Measurements from ENCODE around the gene FFAR1. TPM values are rescaled to one million over a fixed set of nuclear protein-coding genes. Genes with fewer than 3 reads are reported as not detected.
A peak's percentile ranks its signal among the peaks of the same experiment; 100 is the strongest.

Gene FFAR1
- total and polyA plus RNA-seq, 2 experiments from 2014 or later, result not detected

GRCh38 chr19:35336166-35336955, 11.3 kb upstream of the FFAR1 start:
- Mint-ChIP-seq H3K27ac (no peak overlapping the region; the same call in 1 of the 2 replicates), H3K4me1 (no peaks in the 10 kb centered on the region), H3K9me3 (no peaks in the 10 kb centered on the region), H3K36me3 (ENCODE audit: low read depth) (no peaks in the 10 kb centered on the region), H3K4me3 (no peak overlapping the region), H3K27me3 (ENCODE audit: insufficient read depth, low read depth, poor library complexity) (peaks cover 5% of the 10 kb centered on the region)
- Histone ChIP-seq H3K36me3 (ENCODE audit: insufficient read depth) (no peaks in the 10 kb centered on the region), H3K27ac (ENCODE audit: low read depth) (no peak overlapping the region), H3K4me1 (ENCODE audit: insufficient read depth) (no peaks in the 10 kb centered on the region), H3K27me3 (ENCODE audit: insufficient read depth) (no peaks in the 10 kb centered on the region), H3K4me3 (no peak overlapping the region), H4K20me1 (replicated peaks; ENCODE audit: insufficient read depth) (no peaks in the 10 kb centered on the region), H3K9me2 (ENCODE audit: insufficient read depth) (no peaks in the 10 kb centered on the region), H3K79me2 (replicated peaks; ENCODE audit: insufficient read depth) (no peaks in the 10 kb centered on the region), H2AFZ (no peak overlapping the region), H3K4me2 (no peak overlapping the region), H3F3A (replicated peaks; ENCODE audit: low read depth) (no peaks in the 10 kb centered on the region)
- ATAC-seq (no peak), DNase-seq (ENCODE audit: low spot score) (no peak)
- no peak for TF ChIP-seq ZNF331 (CRISPR knock-in tag; IDR thresholded peaks at IDR 0.05; ENCODE audit: low read depth)
- TF ChIP-seq CREB1 (CRISPR knock-in tag; IDR thresholded peaks at IDR 0.05; ENCODE audit: low read depth), result no peak
- TF ChIP-seq JUNB (IDR thresholded peaks at IDR 0.05; ENCODE audit: unreplicated experiment), result no peak
- TF ChIP-seq REST (IDR thresholded peaks at IDR 0.05; ENCODE audit: unreplicated experiment), result no peak
- no peak for TF ChIP-seq STAT1 (IDR thresholded peaks at IDR 0.05; ENCODE audit: unreplicated experiment)

GRCh38 chr19:35337097-35337983, 10.4 kb upstream of the FFAR1 start:
- no peaks in the 10 kb centered on the region for H3K9me3 Mint-ChIP-seq
- H3K9me2 ChIP-seq (ENCODE audit: insufficient read depth), result no peaks in the 10 kb centered on the region
- no peak overlapping the region for H3K27ac ChIP-seq (ENCODE audit: low read depth)
- H3K4me1 Mint-ChIP-seq, result no peaks in the 10 kb centered on the region
- H3K36me3 Mint-ChIP-seq (ENCODE audit: low read depth), result no peaks in the 10 kb centered on the region
- H2AFZ ChIP-seq, result peak overlapping the region; percentile 69; the same call in 1 of the 2 replicates
- TF ChIP-seq NANOG (IDR thresholded peaks at IDR 0.05; ENCODE audit: borderline replicate concordance), result no peak
- no peak for TF ChIP-seq EZH2phosphoT487 (IDR thresholded peaks at IDR 0.05; ENCODE audit: unreplicated experiment)
- no peak for TF ChIP-seq CREB1 (CRISPR knock-in tag; IDR thresholded peaks at IDR 0.05; ENCODE audit: low read depth)
- no peak for TF ChIP-seq ZNF331 (CRISPR knock-in tag; IDR thresholded peaks at IDR 0.05; ENCODE audit: low read depth)
- no peak for TF ChIP-seq STAT1 (IDR thresholded peaks at IDR 0.05; ENCODE audit: unreplicated experiment)
- no peak for TF ChIP-seq EZH2 (IDR thresholded peaks at IDR 0.05; ENCODE audit: low read depth, unreplicated experiment)
- TF ChIP-seq POLR2AphosphoS5 (IDR thresholded peaks at IDR 0.05; ENCODE audit: low read depth), result no peak
- no peak for TF ChIP-seq ETS1 (IDR thresholded peaks at IDR 0.05)
- no peak for TF ChIP-seq JUNB (IDR thresholded peaks at IDR 0.05; ENCODE audit: unreplicated experiment)
- no peak for TF ChIP-seq CTCF (conservative IDR thresholded peaks at IDR 0.05; ENCODE audit: low read depth in 2 of 2)
- no peak for TF ChIP-seq ZNF114 (CRISPR knock-in tag; IDR thresholded peaks at IDR 0.05)
- no peaks in the 10 kb centered on the region for H3K27me3 ChIP-seq (ENCODE audit: insufficient read depth)
- no peaks in the 10 kb centered on the region for H3K36me3 ChIP-seq (ENCODE audit: insufficient read depth)
- DNase-seq (ENCODE audit: low spot score), result no peak
- ATAC-seq, result no peak
- no peaks in the 10 kb centered on the region for H3F3A ChIP-seq (replicated peaks; ENCODE audit: low read depth)
- H3K4me3 Mint-ChIP-seq, result no peak overlapping the region
- H3K4me1 ChIP-seq (ENCODE audit: insufficient read depth), result no peaks in the 10 kb centered on the region
- H3K27ac Mint-ChIP-seq, result no peak overlapping the region
- H3K27me3 Mint-ChIP-seq (ENCODE audit: insufficient read depth, low read depth, poor library complexity), result peaks cover 6% of the 10 kb centered on the region
- H4K20me1 ChIP-seq (replicated peaks; ENCODE audit: insufficient read depth), result no peaks in the 10 kb centered on the region
- H3K79me2 ChIP-seq (replicated peaks; ENCODE audit: insufficient read depth), result no peaks in the 10 kb centered on the region
- no peak overlapping the region for H3K4me3 ChIP-seq
- H3K4me2 ChIP-seq, result no peak overlapping the region
